Muscle layer of colon (tissue), 2 donors: Measurements from ENCODE around the gene FADS6.
A peak's percentile ranks its signal among the peaks of the same experiment; 100 is the strongest.

Experiments
- H3K27ac ChIP-seq: one replicate; pipeline ENCODE4 v1.7.0; 2013; ENCODE audit warnings: low read depth, mild to moderate bottlenecking, low read length, moderate library complexity
- H3K27me3 ChIP-seq, 2 donors: one replicate each; pipeline ENCODE4 v1.7.0; 2013; ENCODE audit warnings: low read length in 2 of 2, mild to moderate bottlenecking in 2 of 2; ENCODE audit not compliant: insufficient read depth in 2 of 2, control insufficient read depth in 1 of 2
- H3K36me3 ChIP-seq: one replicate; pipeline ENCODE4 v1.7.0; 2013; ENCODE audit warnings: mild to moderate bottlenecking, low read length; ENCODE audit not compliant: insufficient read depth
- H3K4me1 ChIP-seq: one replicate; pipeline ENCODE4 v1.7.0; 2013; ENCODE audit warnings: mild to moderate bottlenecking, low read length; ENCODE audit not compliant: insufficient read depth
- H3K4me3 ChIP-seq, 2 donors: one replicate each; pipeline ENCODE4 v1.7.0; 2013; ENCODE audit warnings: low read length in 2 of 2, low read depth in 1 of 2, mild to moderate bottlenecking in 1 of 2, moderate library complexity in 1 of 2
- H3K9ac ChIP-seq: one replicate; pipeline ENCODE4 v1.7.0; 2013; ENCODE audit warnings: low read length
- H3K9me3 ChIP-seq: one replicate; pipeline ENCODE4 v1.7.0; 2013; ENCODE audit warnings: mild to moderate bottlenecking, low read length
- donor health status: abdominal sarcoma.
- donor health status: Adenocarcinoma of cecum.

FADS6 gene

GRCh38 chr17:74843352-74843627 is 50.1 kb downstream of the FADS6 start:
- Histone ChIP-seq H3K9me3 (no peaks in the 10 kb centered on the region), H3K27ac (no peak overlapping the region), H3K36me3 (no peaks in the 10 kb centered on the region), H3K4me1 (peaks cover 26% of the 10 kb centered on the region), H3K27me3 (peaks cover 0 to 9% of the 10 kb centered on the region in 2 donors), H3K9ac (no peak overlapping the region), H3K4me3 (no peak overlapping the region)

DNA sequence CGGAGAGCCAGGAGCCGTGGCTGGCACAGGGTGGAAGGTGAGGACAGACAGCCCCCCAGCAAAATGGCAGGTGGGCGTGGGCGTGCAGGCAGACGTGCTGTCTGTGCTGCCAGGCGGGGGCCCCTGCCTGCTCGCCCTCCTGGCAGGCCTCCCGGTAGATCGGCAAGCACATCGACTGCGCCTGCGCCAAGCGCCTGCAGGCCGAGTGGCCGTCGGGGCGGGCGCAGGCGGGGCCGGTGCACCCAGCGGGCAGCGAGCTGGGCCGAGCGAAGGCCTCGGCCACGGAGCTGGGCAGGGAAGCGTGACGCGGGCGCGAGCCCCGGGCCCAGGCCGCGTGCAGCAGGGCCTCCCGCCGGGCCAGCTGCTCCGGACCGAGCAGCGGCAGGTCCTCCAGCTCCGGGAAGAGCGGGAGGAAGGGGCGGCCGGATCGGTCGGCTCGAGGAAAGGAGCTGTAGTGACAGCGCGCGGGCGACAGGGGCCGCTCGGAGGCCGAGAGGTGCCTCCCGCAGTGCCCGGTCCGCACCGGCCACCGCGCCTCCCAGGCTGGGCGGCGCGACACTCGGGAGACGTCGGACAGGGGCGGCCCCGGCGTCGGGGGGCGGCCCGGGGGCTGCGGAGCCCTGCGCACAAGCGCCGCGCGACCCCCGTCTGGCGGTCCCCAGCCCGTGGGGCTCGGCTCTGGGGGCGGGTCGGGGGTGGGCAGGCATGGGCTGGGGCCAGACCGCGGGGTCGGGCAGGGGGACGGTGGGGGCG is 50.7 kb downstream of the FADS6 start:
- H3K27ac ChIP-seq: no peak overlapping the region

DNA sequence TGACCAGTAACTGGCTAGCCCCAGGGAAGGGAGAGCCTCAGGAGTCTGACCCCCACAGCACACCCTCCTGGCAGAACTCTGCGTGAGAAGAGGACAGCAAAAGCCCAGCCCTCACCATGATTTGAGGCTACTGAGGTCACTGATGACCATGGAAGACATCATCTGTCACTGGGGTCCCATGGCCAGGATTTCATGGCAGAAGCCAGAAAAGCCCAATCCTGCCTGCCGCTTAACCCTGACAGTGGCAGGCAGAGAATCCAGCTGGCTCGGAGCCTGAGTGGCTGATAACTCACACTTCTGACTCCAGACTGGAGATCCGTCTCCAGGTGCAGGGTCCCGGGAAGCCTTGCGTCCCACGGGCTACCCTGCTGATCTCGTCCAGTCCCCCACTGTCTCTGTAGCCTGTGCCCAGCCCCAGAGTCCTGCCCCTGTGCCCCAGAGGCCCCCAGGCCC is 51.3 kb downstream of the FADS6 start:
- Histone ChIP-seq H3K36me3 (no peaks in the 10 kb centered on the region), H3K4me3 (peak overlapping the region in 1 of 2 donors; percentile 45), H3K4me1 (peaks cover 26% of the 10 kb centered on the region), H3K9me3 (no peaks in the 10 kb centered on the region), H3K27me3 (peaks cover 0 to 9% of the 10 kb centered on the region in 2 donors), H3K9ac (no peak overlapping the region), H3K27ac (no peak overlapping the region)

More for the DNA sequence above, 50.7 kb downstream of the FADS6 start:
- no peak overlapping the region for H3K9ac ChIP-seq
- no peaks in the 10 kb centered on the region for H3K9me3 ChIP-seq
- peak overlapping the region in 1 of 2 donors; percentile 45 for H3K4me3 ChIP-seq
- H3K36me3 ChIP-seq: no peaks in the 10 kb centered on the region
- H3K4me1 ChIP-seq: peaks cover 26% of the 10 kb centered on the region
- peaks cover 0 to 9% of the 10 kb centered on the region in 2 donors for H3K27me3 ChIP-seq

DNA sequence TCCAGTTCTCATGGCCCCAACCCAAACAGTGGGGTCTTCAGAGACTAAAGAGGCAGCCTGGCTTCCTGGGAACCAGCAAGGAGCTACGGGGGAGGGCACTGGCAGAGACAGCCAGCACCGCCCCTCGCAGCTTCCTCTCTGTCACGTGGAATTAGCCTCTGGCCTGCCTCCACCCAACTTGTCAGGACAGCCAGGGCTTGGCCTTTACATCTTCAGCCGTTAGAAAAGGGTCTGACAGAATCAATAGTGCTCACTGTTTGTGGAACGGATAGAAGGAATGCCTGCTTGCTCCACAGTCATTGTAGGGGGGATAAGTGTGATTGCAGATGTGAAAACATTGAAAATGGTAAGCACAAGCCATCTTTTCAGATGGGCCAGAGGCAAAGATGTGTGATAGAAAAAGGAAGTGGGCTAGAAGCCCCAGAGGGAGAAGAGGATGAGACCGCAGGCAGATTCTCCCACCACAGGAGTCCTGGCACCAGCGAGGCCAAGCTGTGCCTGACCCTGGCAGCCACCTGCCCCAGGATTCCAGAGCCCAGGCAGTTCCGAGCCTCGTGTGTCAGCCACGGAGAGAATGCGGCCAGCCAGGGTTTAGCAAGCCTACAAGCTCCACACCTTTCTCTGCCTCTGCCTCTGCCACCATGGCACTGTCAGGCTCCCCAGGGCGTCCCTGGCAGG is 52.3 kb downstream of the FADS6 start:
- Histone ChIP-seq H3K4me3 (no peak overlapping the region), H3K9ac (no peak overlapping the region), H3K27me3 (peaks cover 0 to 9% of the 10 kb centered on the region in 2 donors), H3K4me1 (peaks cover 26% of the 10 kb centered on the region), H3K27ac (peak overlapping the region; percentile 8), H3K36me3 (peaks cover 7% of the 10 kb centered on the region), H3K9me3 (no peaks in the 10 kb centered on the region)

- H3K9me3 ChIP-seq: no peaks in the 10 kb centered on the region
- peaks cover 26% of the 10 kb centered on the region for H3K4me1 ChIP-seq
- H3K36me3 ChIP-seq: peaks cover 12% of the 10 kb centered on the region
- H3K4me3 ChIP-seq: no peak overlapping the region
- H3K27me3 ChIP-seq: peaks cover 0 to 9% of the 10 kb centered on the region in 2 donors
- H3K27ac ChIP-seq: no peak overlapping the region
- no peak overlapping the region for H3K9ac ChIP-seq
Measured at GRCh38 chr17:74839990-74840852, 53.2 kb downstream of the FADS6 start.

DNA sequence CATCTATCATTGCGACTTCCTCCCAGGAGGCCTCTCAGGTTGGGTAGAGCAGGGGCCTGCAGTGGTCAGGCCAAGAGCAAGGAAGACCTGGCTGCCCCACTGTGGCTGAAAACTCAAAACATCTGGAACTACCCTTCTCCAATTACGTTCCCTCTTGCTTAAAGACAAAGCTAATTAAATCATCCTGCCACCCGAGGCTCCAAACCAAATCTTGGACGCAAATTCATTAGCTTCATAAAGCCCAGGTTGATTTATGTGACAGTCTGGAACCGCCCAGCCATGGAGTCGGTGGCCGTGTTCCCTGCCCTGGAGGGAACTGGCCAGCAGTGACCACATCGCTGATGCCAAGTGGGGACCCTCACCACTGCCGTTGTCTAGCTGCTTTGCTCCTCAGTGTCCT is 55.2 kb downstream of the FADS6 start:
- Histone ChIP-seq H3K27me3 (no peaks in the 10 kb centered on the region), H3K9me3 (no peaks in the 10 kb centered on the region), H3K27ac (no peak overlapping the region), H3K9ac (no peak overlapping the region), H3K4me1 (peaks cover 26% of the 10 kb centered on the region), H3K36me3 (peaks cover 12% of the 10 kb centered on the region), H3K4me3 (no peak overlapping the region)

GRCh38 chr17:74836691-74837467 is 56.6 kb downstream of the FADS6 start:
- Histone ChIP-seq H3K4me3 (no peak overlapping the region), H3K9ac (no peak overlapping the region), H3K36me3 (peaks cover 12% of the 10 kb centered on the region), H3K27me3 (no peaks in the 10 kb centered on the region), H3K9me3 (no peaks in the 10 kb centered on the region), H3K27ac (no peak overlapping the region), H3K4me1 (peaks cover 19% of the 10 kb centered on the region)

DNA sequence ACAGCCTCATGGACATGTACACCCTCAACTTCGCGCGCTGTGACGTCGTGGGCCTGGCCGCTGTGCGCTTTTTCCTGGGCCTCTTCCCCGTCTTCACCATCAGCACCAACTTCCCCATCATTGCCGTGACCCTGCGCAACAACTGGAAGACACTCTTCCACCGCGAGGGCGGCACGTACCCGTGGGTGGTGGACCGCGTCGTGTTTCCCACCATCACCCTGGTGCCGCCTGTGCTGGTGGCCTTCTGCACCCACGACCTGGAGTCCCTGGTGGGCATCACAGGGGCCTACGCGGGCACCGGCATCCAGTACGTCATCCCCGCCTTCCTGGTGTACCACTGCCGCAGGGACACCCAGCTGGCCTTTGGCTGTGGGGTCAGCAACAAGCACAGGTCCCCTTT is 57.2 kb downstream of the FADS6 start:
- peaks cover 12% of the 10 kb centered on the region for H3K36me3 ChIP-seq
- H3K9me3 ChIP-seq: no peaks in the 10 kb centered on the region
- no peak overlapping the region for H3K27ac ChIP-seq
- no peak overlapping the region for H3K4me3 ChIP-seq
- peaks cover 12% of the 10 kb centered on the region for H3K4me1 ChIP-seq
- H3K9ac ChIP-seq: no peak overlapping the region
- no peaks in the 10 kb centered on the region for H3K27me3 ChIP-seq

- H3K9me3 ChIP-seq: no peaks in the 10 kb centered on the region
- no peak overlapping the region for H3K4me3 ChIP-seq
- H3K27me3 ChIP-seq: no peaks in the 10 kb centered on the region
- no peaks in the 10 kb centered on the region for H3K4me1 ChIP-seq
- H3K36me3 ChIP-seq: peaks cover 12% of the 10 kb centered on the region
- H3K27ac ChIP-seq: no peak overlapping the region
- H3K9ac ChIP-seq: no peak overlapping the region
Measured at GRCh38 chr17:74833501-74834377, 59.7 kb downstream of the FADS6 start.

- Histone ChIP-seq H3K4me1 (no peaks in the 10 kb centered on the region), H3K36me3 (peaks cover 12% of the 10 kb centered on the region), H3K9me3 (no peaks in the 10 kb centered on the region), H3K4me3 (no peak overlapping the region), H3K27me3 (no peaks in the 10 kb centered on the region), H3K9ac (no peak overlapping the region), H3K27ac (no peak overlapping the region)
Measured at GRCh38 chr17:74832421-74832820, 61.0 kb downstream of the FADS6 start.
